GM19193 (cell line): ENCODE results near the gene CAPN9.

Experiments used
- POLR2A ChIP-seq: IDR thresholded peaks from 4 replicates; pipeline ENCODE4 v1.6.1; 2011; ENCODE audit not compliant: insufficient read depth, insufficient read length; ENCODE audit errors: extremely low read depth

CAPN9 gene

DNA sequence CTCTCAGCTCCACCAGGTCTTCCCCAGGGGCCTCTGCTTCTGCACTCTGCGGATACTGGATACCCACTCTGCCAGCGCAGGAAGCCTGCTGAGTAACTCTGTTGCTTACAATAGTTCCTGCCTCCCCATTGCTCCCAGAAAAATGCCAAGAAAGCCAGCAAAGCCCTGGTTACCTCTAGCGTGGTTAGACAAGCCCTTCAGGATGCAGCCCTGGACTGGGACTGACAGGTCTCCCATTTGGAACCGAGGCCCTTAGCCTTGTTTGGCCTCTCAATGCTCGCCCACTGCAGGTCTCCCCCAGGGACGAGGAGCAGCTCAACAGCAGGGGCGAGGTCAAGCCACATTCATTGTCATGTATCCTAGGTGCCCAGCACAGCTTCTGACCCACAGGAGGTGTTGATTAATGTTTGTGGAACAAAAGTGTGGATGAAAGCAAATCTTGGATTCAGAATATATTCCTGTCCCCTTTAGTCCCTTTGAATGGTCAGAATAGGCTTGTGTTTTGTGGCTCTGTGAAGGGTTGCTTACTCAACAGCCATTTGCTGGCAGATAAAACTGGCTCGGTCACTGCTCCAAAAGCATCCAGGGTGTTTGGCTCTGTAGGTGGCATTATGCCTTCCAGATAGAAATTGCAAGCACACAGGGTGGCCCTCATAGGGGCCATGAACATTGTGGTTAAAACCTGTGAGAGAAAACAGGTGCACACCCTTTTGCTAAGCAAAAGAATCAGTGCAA lies 62.2 kb downstream of the CAPN9 start:
- no peak for TF ChIP-seq POLR2A

DNA sequence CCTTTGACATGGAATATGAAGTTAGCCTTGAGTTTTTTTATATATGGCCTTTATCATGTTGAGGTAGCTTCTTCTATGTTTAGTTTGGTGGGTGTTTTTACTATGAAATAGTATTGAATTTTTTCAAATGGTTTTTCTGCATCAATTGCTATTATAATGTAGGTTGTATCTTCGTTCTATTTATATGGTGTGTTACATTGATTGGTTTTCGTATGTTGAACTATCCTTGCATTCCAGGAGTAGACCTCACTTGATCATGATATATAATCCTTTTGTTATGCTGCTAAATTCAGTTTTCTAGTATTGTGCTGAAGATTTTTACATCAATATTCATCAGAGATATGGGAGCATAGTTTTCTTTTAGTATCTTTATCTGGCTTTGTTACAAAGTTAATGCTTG lies 65.4 kb downstream of the CAPN9 start:
- TF ChIP-seq POLR2A = no peak

DNA sequence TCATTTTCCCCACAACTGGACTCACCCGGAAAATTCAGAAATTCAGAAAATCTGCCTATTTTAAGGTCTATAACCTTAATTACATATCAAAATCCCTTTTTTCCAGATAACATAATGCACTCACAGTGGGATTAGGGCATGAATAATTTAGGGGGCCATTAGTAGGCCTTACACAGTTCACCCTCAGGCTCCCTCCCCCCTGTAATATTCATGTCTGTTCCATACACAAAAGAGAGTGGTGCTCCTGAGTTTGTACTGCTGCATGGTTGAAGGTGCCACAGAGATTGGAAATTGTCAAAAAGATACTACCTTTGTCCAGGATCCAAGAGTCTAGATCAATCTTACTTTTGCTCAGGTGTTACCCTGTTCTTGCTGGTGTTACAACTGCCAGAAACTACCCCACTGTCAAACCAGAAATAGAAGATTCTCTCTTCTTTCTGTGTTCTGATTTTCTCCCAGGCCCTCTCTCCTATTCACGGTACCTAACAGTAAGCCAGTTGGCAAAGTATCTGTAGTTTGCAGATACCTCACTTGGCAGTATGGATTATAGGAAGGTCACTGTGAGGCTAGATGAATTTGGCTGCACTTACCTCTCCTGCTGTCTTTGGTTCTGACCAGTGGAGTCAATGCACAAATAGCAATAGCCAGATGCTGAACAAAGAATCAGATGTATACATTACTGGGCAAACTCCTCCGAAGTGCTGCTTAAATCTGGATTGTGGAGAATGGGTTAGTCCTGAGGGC lies 67.9 kb downstream of the CAPN9 start:
- TF ChIP-seq POLR2A = no peak

DNA sequence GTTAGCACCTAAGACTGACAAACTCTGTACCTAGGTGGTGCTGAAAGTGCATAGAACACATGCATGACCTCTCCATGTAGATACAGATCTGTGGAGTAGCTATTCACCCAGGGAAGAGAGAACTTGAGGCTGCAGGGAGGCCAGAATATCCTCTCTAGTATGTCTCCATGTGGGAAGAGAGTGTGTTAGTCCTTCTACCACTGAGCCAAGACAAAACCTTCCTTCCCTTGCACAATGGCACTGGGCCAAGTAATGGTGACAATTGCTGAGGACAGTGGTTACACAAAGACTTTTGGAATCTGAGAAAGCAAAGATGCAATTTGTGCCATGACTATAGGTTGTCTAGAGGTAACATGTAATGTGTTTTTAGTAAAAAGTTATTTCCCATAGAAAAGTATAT lies 68.8 kb downstream of the CAPN9 start:
- TF ChIP-seq POLR2A = no peak

DNA sequence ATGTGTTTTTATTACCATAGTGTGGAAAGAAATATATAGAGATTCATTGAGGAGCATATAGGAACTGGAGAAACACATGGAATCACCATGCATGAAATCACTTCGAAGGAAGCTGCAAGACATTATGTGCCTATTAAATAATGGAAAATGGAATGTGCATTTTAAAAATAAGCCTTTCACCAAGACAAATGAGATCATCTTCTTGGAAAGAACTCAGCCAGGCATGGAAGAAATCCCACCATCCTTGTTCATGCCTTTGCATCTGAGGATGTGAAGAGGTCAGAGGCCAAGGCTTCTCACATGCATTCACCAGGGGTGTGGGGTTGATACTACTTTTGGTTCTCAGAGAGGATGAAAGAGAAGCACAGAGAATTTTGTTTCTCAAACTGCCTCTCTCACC lies 71.2 kb downstream of the CAPN9 start:
- TF ChIP-seq POLR2A = no peak

DNA sequence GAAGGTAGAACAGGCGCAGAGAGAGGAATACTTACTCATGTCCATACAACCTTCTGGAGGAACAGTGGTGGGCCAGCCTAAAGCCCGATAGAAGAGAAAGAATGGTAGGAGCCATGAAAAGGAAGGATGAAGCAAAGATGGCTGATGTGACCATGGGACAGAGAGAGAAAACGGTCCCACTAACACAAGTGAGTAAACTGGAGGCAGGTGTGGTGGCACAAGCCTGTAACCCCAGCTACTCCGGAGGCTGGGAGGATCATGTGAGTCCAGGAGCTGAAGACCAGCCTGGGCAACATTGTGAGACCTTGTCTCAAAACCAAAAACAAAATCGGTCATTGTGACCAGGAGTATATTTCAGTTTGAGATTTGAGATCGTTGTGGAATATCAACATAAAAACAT lies 71.7 kb downstream of the CAPN9 start:
- no peak for TF ChIP-seq POLR2A

DNA sequence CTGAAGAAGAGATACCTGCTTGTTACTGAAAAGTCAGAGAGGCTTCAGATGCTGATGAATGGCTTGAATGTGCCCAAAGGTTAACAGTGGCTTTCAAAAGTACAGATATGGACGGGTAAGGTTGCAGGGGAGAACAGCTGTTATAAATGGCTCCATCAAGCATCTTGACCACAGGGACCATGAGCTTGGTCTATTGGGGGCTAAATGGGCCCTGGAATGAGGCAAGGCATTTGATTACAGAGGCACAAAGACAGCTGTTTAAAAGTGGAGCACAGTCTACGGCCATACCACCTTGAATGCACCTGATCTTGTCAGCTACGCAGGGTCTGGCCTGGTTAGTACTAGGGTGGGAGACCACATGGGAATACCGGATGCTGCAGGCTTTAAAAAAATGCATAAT lies 72.8 kb downstream of the CAPN9 start:
- no peak for TF ChIP-seq POLR2A

DNA sequence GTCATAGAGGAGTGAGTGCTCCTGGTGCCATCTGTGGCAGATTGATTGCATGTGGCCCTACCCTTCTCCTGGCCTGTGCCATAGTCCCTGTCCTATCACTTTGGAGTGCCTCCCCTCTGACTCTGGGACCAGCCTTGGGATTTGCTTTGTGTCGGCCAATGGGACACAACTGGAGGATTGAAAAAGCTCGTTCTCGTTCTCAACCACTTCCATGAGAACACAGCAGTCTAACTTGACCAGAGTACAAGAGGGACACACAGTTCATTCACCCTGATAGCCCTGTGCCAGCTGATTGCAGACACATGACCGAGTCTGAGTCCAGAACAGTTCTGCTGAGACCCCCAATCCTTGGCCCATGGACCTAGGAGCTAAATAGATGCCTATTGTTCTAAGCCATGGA lies 73.4 kb downstream of the CAPN9 start:
- TF ChIP-seq POLR2A = no peak

DNA sequence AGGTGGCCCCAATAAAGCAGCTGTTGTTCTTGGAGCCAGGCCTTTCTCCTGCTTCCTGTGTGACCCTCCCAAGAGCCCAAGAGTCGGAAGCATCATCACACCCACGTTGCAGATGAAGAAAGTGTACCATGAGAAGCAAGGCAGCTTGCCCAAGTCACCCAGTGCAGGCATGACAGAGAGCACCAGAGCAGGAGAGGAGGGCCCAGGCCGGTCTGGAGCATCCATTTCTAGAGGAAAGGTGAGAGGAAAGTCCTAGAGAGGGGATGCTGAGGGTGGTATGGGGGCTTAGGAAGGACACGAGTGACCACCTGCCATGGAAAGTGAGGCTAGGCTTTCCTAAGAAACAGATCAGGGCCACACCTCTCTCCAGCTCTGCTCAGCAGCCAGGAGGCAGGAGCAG lies 74.2 kb downstream of the CAPN9 start:
- TF ChIP-seq POLR2A = no peak

DNA sequence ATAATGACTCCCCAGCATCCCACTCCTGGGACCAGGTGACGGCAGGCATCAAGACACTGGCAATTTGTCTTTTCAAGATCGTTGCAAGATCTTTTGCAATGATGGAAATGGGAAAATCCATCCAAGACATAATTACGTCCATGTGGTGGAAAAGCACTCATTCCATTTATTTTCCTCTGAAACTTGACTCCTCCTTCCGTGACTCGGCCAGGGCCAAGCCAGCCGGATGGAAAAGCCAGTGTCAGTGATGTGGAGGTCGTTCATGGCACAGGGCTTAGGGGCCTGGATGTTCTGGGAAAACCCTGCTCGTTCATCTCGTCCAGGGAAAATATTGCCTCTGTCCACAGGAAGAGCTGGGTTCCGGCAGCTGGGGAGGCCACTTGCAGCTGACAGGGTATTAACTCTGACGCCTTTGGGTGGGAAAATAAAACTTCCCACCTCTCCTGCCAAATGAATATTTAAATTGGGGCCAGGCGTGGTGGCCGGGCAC lies 74.9 kb downstream of the CAPN9 start:
- no peak for TF ChIP-seq POLR2A

DNA sequence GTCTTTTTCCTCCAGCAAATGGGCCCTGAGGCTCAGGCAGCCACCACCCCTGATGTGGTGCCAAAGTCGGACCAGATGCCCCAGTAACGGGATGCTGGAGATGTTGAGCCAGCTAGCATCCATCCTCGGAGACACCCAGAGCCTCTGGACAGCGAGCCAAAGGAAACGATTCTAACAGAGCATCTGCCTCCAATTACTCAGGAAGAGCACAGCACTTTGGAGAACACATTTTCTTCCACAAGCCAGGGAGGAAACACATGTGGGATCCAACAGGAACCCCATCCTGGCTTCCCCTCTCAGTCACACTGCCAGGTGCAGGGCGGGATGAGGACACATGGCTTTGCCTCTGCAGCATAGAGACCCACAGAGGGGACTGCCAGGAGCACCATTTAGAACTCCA lies 76.2 kb downstream of the CAPN9 start:
- TF ChIP-seq POLR2A = no peak

DNA sequence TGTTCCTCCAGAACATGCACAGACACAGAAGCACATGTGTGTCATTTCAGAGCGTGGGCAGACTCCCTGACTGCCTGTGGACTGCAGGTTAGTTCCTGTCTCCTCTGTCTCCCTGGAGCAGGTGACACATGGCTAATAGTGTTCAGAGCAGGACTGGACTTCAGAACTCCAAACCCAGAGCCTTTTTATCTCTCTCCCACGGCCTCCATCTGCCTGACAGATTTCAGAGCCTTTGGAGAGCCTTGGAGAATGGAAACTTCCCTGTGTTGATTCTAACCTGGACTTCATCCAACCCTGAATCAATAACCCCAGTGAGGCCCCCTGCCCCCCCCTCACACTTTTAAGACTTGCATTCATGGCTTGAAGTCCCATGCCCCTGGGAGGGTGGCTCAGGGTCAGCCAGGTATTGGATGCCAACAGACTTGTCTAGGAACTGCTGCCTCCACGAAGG lies 76.8 kb downstream of the CAPN9 start:
- no peak for TF ChIP-seq POLR2A

DNA sequence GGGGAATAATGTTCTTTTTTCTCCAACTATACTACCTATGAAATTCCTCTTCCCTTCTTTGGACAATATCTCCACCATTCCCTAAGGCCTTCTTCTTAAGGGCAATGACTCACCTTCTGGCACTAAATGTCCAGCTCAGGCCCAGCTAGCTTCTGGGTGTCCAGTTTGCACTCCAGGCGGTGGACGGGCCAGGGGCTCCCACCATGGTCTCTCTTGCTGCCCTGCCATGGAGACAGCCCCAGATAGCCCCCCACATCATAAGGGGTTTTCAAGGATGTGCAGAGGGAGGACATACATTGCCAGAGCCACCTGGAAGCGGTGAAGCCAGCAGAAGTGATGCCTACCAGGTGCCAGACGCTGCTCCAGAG lies 77.3 kb downstream of the CAPN9 start:
- no peak for TF ChIP-seq POLR2A

DNA sequence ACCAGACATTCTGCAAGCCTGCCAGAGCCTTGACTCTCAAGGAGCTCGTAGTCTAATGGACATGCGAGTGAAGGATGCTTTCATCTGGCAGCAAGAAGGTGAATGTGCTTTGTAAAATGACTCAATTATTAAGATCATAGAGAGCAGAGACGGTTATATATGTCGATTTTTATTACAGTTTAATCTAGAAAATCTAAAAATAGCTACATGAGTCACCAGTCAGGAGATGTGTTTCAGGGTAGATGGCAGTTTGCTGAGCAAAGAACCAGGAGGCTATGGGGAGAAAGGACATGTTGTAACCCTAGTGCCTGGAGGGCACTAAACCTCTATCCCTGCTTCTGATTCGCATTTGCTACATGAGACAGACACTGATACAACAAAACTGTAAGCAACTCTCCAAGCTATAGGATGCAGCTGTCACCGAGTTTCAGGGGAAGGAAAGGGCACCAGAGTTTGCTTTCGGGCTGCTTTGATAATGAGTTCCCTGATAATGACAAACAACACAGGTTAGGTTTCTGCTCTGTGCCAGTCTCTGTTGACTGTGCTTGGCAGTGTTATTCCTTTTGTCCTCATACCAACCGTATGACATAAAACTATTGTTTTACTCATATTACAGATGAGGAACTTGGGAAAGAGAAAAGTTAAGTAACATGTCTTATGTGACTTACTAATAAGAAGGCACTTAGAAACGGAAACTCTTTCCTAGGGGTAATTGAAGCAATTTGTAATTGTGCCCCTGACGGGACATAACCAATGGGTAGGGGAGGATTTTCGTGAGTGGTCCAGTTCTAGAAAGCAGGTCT lies 77.9 kb downstream of the CAPN9 start:
- no peak for TF ChIP-seq POLR2A

DNA sequence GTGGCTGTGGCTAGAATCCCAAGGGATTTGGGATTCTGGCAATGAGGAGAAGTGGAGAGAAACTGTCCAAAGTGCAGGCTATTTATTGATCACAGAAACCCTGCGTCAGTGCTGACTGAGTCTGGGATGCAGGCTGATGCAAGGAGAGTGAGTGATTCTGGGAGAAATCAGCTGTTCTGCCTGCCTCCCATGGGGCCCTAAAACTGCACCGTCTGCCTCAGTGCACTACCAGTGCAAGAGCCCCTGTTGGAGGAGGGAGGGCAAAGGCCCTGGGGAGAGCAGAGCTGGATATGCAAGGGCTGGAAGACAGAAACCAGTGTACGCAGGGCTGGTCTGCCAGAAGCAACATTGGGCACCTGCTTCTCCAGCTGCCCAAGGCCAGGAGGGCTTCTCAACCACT lies 78.6 kb downstream of the CAPN9 start:
- TF ChIP-seq POLR2A = no peak

DNA sequence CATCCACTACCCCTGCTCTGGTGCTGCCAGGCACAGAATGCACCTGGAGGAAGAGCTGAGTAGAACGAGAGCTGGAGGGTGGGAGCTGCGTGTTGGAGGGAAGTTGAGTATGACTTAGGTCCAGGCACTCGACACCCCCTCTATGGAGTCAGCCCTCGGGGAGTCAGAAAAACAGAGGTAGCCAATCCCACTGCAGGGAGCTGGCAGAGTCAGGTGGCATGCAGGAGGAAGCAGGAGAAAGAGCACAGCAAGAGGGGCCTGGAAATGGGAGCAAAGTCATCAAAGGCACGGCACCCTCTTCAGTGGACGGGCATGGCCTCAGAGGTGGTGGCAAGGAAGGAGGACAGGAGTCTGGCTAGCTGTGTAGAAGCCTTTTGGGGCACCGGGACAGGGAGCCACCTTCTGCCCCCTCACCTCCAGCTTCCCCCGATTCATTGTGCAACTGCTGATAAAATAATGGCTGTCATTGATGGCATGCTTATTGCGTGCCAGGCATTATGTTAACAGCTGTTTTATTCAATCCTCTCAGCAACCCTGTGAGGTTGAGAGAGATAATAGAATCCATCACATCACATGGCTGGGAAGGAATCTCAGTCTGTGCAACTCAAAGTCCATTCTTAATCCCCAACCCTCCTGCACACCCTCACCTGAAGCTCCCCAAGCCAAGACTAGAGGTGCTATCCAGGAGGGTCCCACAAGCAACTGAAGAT lies 79.1 kb downstream of the CAPN9 start:
- TF ChIP-seq POLR2A = no peak
